Endothelial cell of hepatic sinusoid (primary cell): Measurements from ENCODE around the gene GNAS.
"Not testable (repeated sequence)": the region's sequence is repeated elsewhere in the genome, so short reads cannot be mapped to it uniquely, and the experiment has no call there.

Experiments
- in situ Hi-C: cut with HindIII; loops from 2 replicates; pipeline ENCODE4 v1.10.0; 2017; ENCODE audit warnings: low sequenced_read_pairs

The GNAS gene

DNA sequence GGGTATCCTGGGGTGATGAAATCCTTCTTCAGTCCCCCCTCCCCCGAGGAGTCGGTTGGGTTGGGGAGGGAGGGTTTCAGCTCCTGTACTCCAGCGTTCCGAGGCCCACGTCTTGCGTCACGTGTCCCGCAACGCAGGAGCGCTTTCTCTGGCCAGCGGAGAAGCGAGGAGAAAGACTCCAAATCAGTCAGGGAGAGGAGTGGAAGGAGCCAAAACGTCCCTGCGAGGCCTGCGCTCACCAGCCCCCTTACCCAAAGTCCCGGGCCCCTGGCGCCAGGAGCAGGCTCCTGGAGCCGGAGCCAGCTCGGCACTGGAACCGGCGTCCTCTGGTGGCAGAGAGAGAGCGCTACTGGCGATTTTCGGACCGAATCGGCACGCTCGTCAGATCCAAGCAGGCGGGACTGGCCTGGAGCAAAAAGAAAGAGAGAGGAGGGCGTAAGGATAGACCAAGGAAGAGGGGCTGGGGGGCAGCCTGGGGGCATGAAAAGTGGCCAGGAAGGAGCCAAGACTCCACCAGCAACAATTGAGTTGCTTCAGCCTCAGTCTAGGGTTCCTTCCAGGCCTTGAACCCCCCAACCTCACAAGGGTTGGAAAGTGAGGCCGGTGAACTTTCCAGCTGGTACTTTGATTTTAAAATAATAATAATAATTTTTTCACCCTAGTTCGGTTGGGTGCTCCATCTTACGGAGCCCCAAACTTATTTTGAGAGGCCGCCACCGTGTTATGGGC lies at the start of gene GNAS:
GNAS (plus strand) TSS at position 174 of the 729 bp plus-strand sequence.
- in situ Hi-C loops = no loop called here

DNA sequence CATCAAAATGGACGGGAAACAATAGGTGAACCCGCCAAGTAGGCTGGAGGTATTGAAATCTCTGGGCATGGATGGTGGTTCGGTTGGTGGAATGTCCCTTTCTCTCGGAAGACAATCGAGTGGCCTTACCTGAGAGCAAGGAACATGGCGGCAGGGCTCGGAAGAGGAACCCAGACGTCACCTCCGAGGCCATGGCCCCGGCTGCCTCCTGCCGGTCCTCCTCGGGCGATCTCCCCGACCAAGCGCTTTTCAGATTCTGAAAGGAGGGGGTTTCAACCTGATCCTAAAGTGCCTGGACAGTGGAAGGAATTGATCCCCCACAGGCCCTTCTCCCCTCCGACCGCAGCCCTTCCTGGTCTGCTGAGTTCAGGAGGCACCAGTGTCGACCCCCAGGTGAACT lies 49.0 kb upstream of the GNAS start:
- in situ Hi-C loops = no loop called here

- in situ Hi-C loops = no loop called here
Observed at GRCh38 chr20:58807801-58808200, 44.7 kb upstream of the GNAS start.

DNA sequence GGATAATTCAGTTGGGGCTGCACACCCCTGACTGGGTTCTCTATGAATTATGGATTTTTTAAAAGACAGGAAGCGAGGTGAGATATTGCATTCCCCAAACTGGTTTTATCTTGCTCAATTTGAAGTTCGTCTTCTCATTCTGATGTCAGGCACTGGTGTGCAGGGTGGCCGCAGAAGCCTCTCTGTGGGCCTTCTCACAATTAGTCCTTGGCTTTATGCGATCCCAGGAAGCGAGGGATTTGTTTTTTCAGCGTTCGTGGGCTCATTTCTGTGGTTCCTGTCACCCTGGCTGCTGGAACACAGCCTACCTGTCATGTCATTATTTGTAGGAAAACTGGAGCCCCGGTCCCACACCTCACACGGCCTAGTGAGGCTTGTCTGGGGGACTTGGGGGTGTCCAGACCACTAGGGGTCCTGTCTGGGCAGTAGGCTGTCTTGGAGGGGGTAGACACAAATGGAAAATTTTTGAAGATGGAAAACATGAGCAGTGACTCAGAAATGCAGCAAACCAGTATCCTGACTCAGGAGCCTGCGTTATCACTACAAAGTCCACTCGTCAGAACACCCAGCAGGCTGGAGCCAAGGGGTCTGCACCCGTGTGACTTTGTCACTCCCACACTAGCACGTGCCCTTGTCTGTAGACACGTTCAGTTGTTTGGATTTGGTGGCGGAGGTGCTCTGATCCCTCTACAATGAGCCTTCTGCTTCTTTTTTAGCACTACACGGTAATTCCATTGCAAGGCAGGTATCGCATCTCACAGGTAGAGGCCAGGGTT lies 44.1 kb upstream of the GNAS start:
- in situ Hi-C loops = no loop called here

- in situ Hi-C loops = no loop called here
Observed at GRCh38 chr20:58810116-58810878, 42.2 kb upstream of the GNAS start.

DNA sequence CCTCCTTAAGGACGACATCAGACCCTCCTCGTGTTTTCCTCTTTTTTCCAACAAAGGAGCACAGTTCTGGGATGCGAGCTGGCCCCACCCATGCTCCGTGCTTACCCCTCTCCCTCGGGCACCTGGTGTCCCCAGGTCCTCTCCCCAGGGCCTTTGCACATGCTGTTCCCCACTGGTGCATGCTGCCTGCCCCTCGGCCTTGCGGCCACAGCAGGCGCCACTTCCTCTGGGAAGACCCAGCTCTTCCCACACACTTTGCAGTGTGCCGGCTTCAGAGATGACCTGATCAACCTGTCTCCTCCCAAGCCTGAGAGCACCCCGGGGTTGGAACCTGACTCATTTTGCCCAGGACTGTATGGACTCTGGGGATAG lies 41.7 kb upstream of the GNAS start:
- in situ Hi-C loops = no loop called here

DNA sequence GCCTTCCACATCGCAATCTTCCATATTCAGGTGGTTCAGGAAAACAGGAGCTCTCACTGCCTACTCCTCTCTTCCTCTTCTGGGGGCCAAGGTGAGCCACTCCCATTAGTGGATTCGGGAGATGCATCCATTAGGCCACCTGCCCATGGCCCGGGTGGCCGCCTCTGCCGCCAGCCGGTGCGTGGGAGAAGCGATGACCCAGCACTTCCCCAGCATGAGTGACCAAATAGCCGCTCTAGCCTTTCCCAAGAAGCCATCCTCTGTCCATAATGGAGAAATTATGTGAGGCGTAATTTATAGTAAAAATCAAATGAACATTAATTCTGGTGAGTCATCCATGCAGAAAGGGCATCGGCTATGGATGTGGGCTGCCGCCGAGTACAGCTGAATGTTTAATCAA lies 41.2 kb upstream of the GNAS start:
- in situ Hi-C loops = no loop called here

DNA sequence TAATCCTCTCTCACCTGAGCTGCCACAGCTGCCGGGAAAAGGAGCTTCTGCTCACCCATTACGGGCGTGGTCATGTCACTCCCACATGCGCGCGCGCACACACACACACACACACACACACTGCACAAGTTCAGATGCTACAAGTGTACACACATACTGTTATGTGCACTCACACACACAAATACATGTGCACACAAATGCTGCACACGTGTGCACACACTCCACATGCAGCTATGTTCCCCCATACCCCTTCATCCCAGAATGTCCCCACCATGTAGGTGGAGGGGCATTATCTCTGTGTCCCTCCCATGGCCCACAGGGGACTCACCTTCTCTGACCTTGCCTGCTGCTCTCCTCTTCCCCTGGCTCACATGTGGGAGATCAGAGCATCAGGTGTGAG lies 39.1 kb upstream of the GNAS start:
- in situ Hi-C loops = no loop called here

- in situ Hi-C loops = no loop called here
Observed at GRCh38 chr20:58815448-58815847, 37.1 kb upstream of the GNAS start.

- in situ Hi-C loops = no loop called here
Observed at GRCh38 chr20:58816051-58816450, 36.5 kb upstream of the GNAS start.

DNA sequence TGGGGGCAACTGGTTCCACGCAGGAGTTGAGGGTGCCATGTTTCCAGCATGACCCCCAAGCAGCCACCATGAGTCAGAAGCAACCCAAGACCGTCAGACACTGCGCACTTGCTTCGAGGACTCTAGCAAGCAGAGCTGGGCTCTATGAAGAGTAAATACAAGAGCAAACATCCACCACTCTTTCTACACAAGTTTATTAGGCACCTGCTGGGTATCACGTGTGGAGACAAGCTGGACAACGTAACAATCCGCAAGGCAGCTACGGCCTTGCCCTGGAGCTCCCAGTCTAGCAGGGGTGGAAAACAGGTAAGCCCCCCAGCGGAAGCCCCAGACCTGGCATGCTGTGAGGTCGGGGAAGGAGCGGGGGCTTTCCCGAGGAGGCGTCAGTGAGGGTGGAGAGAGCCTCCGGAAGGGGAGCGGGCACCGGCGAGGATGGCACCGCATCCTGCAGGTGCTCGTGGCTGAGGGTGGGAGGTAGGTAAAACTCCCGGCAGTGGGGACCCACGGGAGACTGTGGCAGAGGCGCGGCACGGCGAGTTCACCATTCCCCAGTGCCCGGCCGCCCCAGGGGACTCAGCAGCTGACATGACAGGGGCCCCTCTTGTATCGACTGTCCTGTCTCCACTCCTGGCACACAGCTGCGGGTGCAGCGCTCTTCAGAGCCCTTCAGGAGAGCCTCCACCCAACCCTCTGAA lies 35.4 kb upstream of the GNAS start:
- in situ Hi-C loops = no loop called here

DNA sequence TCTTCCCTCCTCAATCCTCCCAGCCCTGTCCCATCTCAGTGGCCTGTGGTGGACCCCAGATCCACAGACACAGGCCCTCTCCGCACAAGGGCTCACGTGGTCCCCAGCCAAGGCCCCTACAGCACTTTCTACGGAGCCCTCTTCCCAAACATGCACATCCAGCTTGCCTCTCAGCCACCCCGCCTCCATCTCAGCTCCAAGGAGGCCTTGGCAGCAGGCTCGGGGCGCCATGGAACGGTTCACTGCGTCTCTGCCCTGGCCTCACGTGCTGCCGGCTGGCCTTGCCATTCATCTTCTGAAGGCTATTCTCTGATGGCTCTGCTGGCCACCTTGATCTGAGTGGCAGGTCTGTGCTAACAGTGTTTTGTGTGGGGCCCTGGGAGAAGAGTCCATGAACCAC lies 34.8 kb upstream of the GNAS start:
- in situ Hi-C loops = no loop called here

DNA sequence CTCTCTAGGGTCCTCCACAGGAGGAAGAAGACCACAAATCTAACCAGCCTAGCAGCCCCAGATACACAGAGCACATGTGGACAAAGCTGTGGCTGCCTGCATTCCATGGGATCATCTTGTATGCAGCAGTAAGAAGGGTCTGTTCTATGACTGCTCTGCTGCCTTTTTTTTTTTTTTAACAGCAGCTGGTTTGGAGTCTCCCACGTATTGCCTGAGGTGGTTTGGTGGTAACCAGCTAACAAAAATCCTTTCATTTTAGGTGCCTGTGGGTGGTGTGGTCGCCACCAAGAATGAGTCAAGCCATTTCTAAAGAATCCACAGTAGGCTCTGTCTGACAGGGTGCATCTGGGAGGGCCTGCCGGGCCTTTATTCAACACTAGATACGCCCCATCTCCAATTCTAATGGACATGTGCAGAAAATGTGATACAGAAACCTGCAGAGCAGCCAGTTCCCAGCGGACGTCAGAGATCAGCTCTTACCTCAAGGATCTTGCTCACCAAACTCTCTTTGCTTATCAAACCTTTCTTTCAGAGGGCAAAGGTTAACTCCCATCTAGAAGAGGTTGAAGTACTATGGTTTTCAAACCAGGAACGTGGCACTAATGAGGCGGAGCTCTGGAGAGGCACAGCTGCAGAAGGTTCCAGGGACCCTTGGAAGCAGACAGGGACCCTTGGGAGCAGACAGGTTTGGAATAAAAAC lies 33.8 kb upstream of the GNAS start:
- in situ Hi-C loops = no loop called here

DNA sequence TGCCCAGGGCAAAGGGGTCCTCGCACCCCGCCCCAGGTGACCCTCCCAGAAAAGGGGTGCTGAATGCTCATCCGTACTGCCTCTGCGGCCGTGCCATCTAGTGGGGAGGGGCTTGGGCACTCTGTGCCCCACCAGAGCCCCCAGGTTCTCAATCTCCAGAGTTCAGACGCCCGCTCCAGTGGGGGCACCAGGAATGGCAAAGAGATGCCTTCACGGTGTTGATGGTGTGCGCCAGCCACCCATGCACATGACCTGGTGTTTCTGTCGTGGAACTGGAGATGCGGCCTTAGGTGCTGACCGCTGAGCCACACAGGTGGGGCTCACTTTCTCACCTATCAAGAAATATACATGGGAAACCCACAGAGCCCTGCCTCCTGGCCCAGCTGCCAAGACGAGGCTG lies 32.6 kb upstream of the GNAS start:
- in situ Hi-C loops = no loop called here

- in situ Hi-C loops = not testable (repeated sequence)
Observed at GRCh38 chr20:58820515-58820914, 32.0 kb upstream of the GNAS start.

DNA sequence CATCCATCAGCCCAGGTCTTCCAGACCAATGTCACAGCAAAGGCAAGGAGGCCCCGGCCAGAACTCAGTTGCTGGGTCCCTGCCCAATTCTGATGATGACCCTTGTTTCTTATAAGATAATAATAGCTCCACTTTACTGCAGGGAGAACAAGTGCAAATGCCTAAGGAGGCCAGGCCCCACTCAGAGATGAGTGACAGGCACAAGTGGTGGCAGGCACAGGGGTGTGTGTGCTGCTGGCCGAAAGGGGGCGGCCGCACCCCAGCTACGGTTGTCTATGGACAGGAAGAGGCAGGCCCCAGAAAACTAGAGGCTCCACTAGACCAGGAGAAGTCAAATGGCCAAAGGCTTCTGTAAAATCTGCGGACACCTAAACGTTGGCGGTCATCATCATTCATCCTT lies 30.4 kb upstream of the GNAS start:
- in situ Hi-C loops = no loop called here

GRCh38 chr20:58822748-58823730 lies 29.5 kb upstream of the GNAS start:
- in situ Hi-C loops = no loop called here

- in situ Hi-C loops = no loop called here
Observed at GRCh38 chr20:58824843-58825242, 27.7 kb upstream of the GNAS start.

DNA sequence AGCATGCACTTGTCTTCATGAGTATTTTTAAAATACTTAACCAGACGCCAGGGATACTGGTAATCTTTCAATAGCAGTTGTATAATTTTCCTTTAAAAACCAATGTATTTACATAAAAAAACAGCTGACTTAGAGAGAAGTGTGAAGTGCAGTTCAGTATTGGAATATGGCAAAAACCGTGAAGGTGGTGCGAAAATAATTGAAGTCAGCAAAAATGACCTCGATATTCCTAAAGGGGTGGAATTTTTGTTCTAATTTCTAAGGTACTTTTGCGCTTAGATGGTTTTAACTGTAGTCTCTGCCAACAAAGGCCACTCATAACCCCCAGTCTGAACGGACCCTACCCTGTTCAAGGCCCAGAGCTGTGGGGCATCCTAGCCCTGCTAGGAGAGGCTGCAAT lies 27.1 kb upstream of the GNAS start:
- in situ Hi-C loops = no loop called here
